Heart right ventricle (tissue), 16 donors: ENCODE results near the gene AIFM1. TPM values are rescaled to one million over a fixed set of nuclear protein-coding genes. Genes with fewer than 3 reads are reported as not detected.

Experiments used
- ATAC-seq, 8 donors: fragments of 200-7000 bp; cut with Tn5 transposase; one replicate each; pipeline ENCODE4 v1.9.1; 2020; ENCODE audit warnings: mild to moderate bottlenecking in 8 of 8, moderate library complexity in 8 of 8, moderate number of reproducible peaks in 1 of 8
- DNase-seq, 2 donors: peaks; one replicate each; pipeline ENCODE4 v3.0.0-alpha.2; 2020
- H3K27ac ChIP-seq, 10 donors: fragments of 200-600 bp; sonication (generic) in 2 of 10; one replicate each; pipeline versions ENCODE4 v1.5.0 to v1.8.0; 2020 to 2022; ENCODE audit warnings: mild to moderate bottlenecking in 3 of 10
- H3K27me3 ChIP-seq, 7 donors: fragments of 200-600 bp; one replicate each; pipeline ENCODE4 v1.8.0; 2021 to 2022; ENCODE audit warnings: mild to moderate bottlenecking in 2 of 7
- H3K36me3 ChIP-seq, 9 donors: fragments of 200-600 bp; sonication (generic) in 1 of 9; one replicate each; pipeline versions ENCODE4 v1.5.0 to v1.8.0; 2020 to 2022; ENCODE audit warnings: mild to moderate bottlenecking in 2 of 9
- H3K4me1 ChIP-seq, 9 donors: fragments of 200-600 bp; sonication (generic) in 1 of 9; one replicate each; pipeline versions ENCODE4 v1.5.0 to v1.8.0; 2020 to 2022; ENCODE audit warnings: mild to moderate bottlenecking in 4 of 9
- H3K4me3 ChIP-seq, 10 donors: fragments of 200-600 bp; sonication (generic) in 2 of 10; one replicate each; pipeline versions ENCODE4 v1.5.0 to v1.8.0; 2020 to 2022; ENCODE audit warnings: mild to moderate bottlenecking in 7 of 10, moderate library complexity in 2 of 10
- H3K9me3 ChIP-seq, 11 donors: fragments of 200-600 bp in 10 of 11; sonication (generic) in 2 of 11; one replicate each; pipeline versions ENCODE4 v1.5.0 to v1.8.0; 2013 to 2022; ENCODE audit warnings: mild to moderate bottlenecking in 2 of 11, control low read depth in 1 of 11, moderate library complexity in 1 of 11
- CTCF ChIP-seq, 9 donors: fragments of 200-600 bp; sonication (generic) in 2 of 9; IDR thresholded peaks; one replicate each; pipeline versions ENCODE4 v1.5.0 to v1.8.0; 2021 to 2022; ENCODE audit warnings: antibody characterized with exemption in 9 of 9, mild to moderate bottlenecking in 5 of 9, moderate library complexity in 1 of 9
- WGBS, 2 donors: extraction: QIAGEN DNeasy Blood & Tissue Kit; methylation state at CpG; one replicate each; pipeline ENCODE4 v1.1.7; 2013; ENCODE audit warnings: inconsistent platforms in 1 of 2; 5-methylcytosine and 5-hydroxymethylcytosine counted together
- intact Hi-C, 10 donors: fragments of 100-400 bp; cut with DNase I; formaldehyde crosslinking; loops; one replicate each; pipeline versions ENCODE4 v1.11.1 to v1.14.2; 2022
- polyA plus RNA-seq, 2 donors: library from polyadenylated mRNA; stranded (reverse); fragments of 200-250 nt; gene quantifications; one replicate each; pipeline ENCODE4 v1.2.3, GENCODE V29; 2013
- total RNA-seq, 10 donors: library from RNA; stranded (reverse); fragmentation: NEBNext Ultra II Directional in 3 of 10; extraction: Animal tissue kit (Norgen Biotek cat#: 25700) in 3 of 10; gene quantifications; one replicate each; pipeline versions ENCODE4 v1.2.1 to v1.2.4, GENCODE V29; 2021 to 2023
- donor health status: Arrhythmogenic right ventricular cardiomyopathy.
- donor health status: ischemic (EF 13 %, LVEDD 7.1; RV severe dilation, severe dysfunction).
- donor health status: healthy with polysubstance abuse.
- donor health status: DM: no; HTN: yes; CAD: no.
- donor health status: DM: no; HTN: no; CAD: no.
- donor health status: ischemic (EF 25% LVEDD 6.9; RV normal size, moderate dysfunction).
- donor health status: ischemic (EF 25% LVEDD 5.7; RV mildly dilated, moderate dysfunction).
- donor health status: healthy.
- donor health status: DM: yes; HTN: yes; CAD: no.
- donor health status: Ischemic cardiomyopathy.
- donor health status: ischemic (EF 35%, LVEDD 5.7; RV mildly dilated, moderate dysfunction).
- donor health status: nonischemic (EF 11% LVEDD 7.7; RV severe dilation, severe dysfunction).
- donor health status: DM: yes; HTN: yes; CAD: no.
- donor health status: PGD.
- donor health status: ischemic (EF 29% LVEDD 5.4; RV normal size, mild dysfunction).
- donor health status: nonischemic (EF 23%, LVEDD 6.1; RV moderate dilation, normal function).

Gene AIFM1
- total and polyA plus RNA-seq, 12 donors, result 93.8 to 165 (median 141) TPM

- no peak for TF ChIP-seq CTCF (IDR thresholded peaks at IDR 0.05)
- DNase-seq (peak; percentile 59 to 63), ATAC-seq (peak; percentile 78 to 94 (median 81))
- Histone ChIP-seq H3K4me1 (peaks cover 6 to 55% (median 25%) of the 10 kb centered on the region in 9 donors), H3K36me3 (no peaks in the 10 kb centered on the region), H3K27ac (peak overlapping the region in 7 of 10 donors; percentile 19 to 60 (median 45)), H3K27me3 (no peaks in the 10 kb centered on the region), H3K4me3 (no peak overlapping the region), H3K9me3 (no peaks in the 10 kb centered on the region)
- intact Hi-C loops, result no loop called here
- WGBS, 2 donors, result 36 to 47% methylated on average over 5 of the region's 5 CpGs
Measured at GRCh38 chrX:130100180-130100579, 65.5 kb downstream of the AIFM1 start.

GRCh38 chrX:130098210-130098552, 67.5 kb downstream of the AIFM1 start:
- H3K27me3 ChIP-seq, result no peaks in the 10 kb centered on the region
- 59 to 71% methylated on average over 5 of the region's 5 CpGs for WGBS, 2 donors
- H3K9me3 ChIP-seq, result no peaks in the 10 kb centered on the region
- DNase-seq (no peak), ATAC-seq (no peak)
- peak overlapping the region in 6 of 10 donors; percentile 22 to 53 (median 36) for H3K27ac ChIP-seq
- H3K36me3 ChIP-seq, result no peaks in the 10 kb centered on the region
- H3K4me1 ChIP-seq, result peaks cover 6 to 41% (median 25%) of the 10 kb centered on the region in 9 donors
- H3K4me3 ChIP-seq, result no peak overlapping the region
- intact Hi-C loops, result no loop called here
- no peak for TF ChIP-seq CTCF (IDR thresholded peaks at IDR 0.05)

GRCh38 chrX:130097507-130098209, 68.0 kb downstream of the AIFM1 start:
- H3K4me3 ChIP-seq, result no peak overlapping the region
- intact Hi-C loops, result no loop called here
- H3K27me3 ChIP-seq, result no peaks in the 10 kb centered on the region
- H3K36me3 ChIP-seq, result no peaks in the 10 kb centered on the region
- DNase-seq (peak in 1 of 2 donors; percentile 23), ATAC-seq (peak in 7 of 8 donors; percentile 23 to 67 (median 59))
- peaks cover 6 to 43% (median 25%) of the 10 kb centered on the region in 9 donors for H3K4me1 ChIP-seq
- no peak for TF ChIP-seq CTCF (IDR thresholded peaks at IDR 0.05)
- peak overlapping the region in 6 of 10 donors; percentile 22 to 53 (median 36) for H3K27ac ChIP-seq
- no peaks in the 10 kb centered on the region for H3K9me3 ChIP-seq
- WGBS, 2 donors, result 65 to 69% methylated on average over 11 to 14 of the region's 14 CpGs

GRCh38 chrX:130095249-130096030, 70.2 kb downstream of the AIFM1 start:
- ATAC-seq (no peak), DNase-seq (no peak)
- Histone ChIP-seq H3K27me3 (no peaks in the 10 kb centered on the region), H3K36me3 (no peaks in the 10 kb centered on the region), H3K4me1 (peaks cover 6 to 54% (median 22%) of the 10 kb centered on the region in 9 donors), H3K4me3 (no peak overlapping the region), H3K27ac (no peak overlapping the region), H3K9me3 (no peaks in the 10 kb centered on the region)
- intact Hi-C loops, result no loop called here
- TF ChIP-seq CTCF (IDR thresholded peaks at IDR 0.05), result no peak
- 93 to 94% methylated on average over 6 of the region's 6 CpGs for WGBS, 2 donors
